HEK293 (cell line): ENCODE data around the gene MARCHF10.

Source experiments
- BCL11A ChIP-seq: fragments of 450-650 bp; formaldehyde crosslinking; IDR thresholded peaks from 2 replicates; pipeline ENCODE4 v1.5.1; 2016; ENCODE audit warnings: low read depth, missing biosample characterization, missing genetic modification characterization
- FEZF1 ChIP-seq: fragments of 450-650 bp; formaldehyde crosslinking; IDR thresholded peaks from 2 replicates; pipeline ENCODE4 v1.5.1; 2016; ENCODE audit warnings: missing biosample characterization, missing genetic modification characterization
- GLI4 ChIP-seq: fragments of 450-650 bp; formaldehyde crosslinking; IDR thresholded peaks from 2 replicates; pipeline ENCODE4 v1.5.1; 2016; ENCODE audit warnings: missing biosample characterization, missing genetic modification characterization
- HOXC10 ChIP-seq: sonication (generic); formaldehyde crosslinking; IDR thresholded peaks from 2 replicates; pipeline ENCODE4 v1.8.1; 2023; ENCODE audit warnings: mild to moderate bottlenecking, missing genetic modification reagents
- OSR2 ChIP-seq: fragments of 450-650 bp; formaldehyde crosslinking; IDR thresholded peaks from 2 replicates; pipeline ENCODE4 v1.5.1; 2016; ENCODE audit warnings: missing biosample characterization, missing genetic modification characterization
- REPIN1 ChIP-seq: fragments of 450-650 bp; formaldehyde crosslinking; IDR thresholded peaks from 2 replicates; pipeline ENCODE4 v1.5.1; 2017; ENCODE audit warnings: missing biosample characterization, missing genetic modification characterization, low read depth
- SALL2 ChIP-seq: fragments of 450-650 bp; formaldehyde crosslinking; IDR thresholded peaks from 2 replicates; pipeline ENCODE4 v1.5.0; 2017; ENCODE audit warnings: missing biosample characterization, mild to moderate bottlenecking, missing genetic modification characterization, borderline replicate concordance
- SETDB1 ChIP-seq: IDR thresholded peaks from one replicate; pipeline ENCODE4 v1.6.1; 2017; ENCODE audit warnings: mild to moderate bottlenecking, low read length, moderate library complexity, mixed read lengths; ENCODE audit not compliant: insufficient read length
- WT1 ChIP-seq: fragments of 450-650 bp; formaldehyde crosslinking; IDR thresholded peaks from 2 replicates; pipeline ENCODE4 v1.5.1; 2016; ENCODE audit warnings: missing biosample characterization, missing genetic modification characterization
- ZIC2 ChIP-seq: fragments of 450-650 bp; formaldehyde crosslinking; IDR thresholded peaks from 2 replicates; pipeline ENCODE4 v1.5.1; 2016; ENCODE audit warnings: missing biosample characterization, missing genetic modification characterization
- ZNF112 ChIP-seq: fragments of 450-650 bp; formaldehyde crosslinking; IDR thresholded peaks from 2 replicates; pipeline ENCODE4 v1.5.0; 2017; ENCODE audit warnings: missing biosample characterization, missing genetic modification characterization
- ZNF184 ChIP-seq: fragments of 450-650 bp; IDR thresholded peaks from 2 replicates; pipeline ENCODE4 v1.5.1; 2018; ENCODE audit warnings: missing biosample characterization, mild to moderate bottlenecking, missing genetic modification characterization
- ZNF292 ChIP-seq: fragments of 450-650 bp; formaldehyde crosslinking; IDR thresholded peaks from 2 replicates; pipeline ENCODE4 v1.5.1; 2016; ENCODE audit warnings: low read depth, missing biosample characterization, missing genetic modification characterization, borderline replicate concordance
- ZNF302 ChIP-seq: fragments of 450-650 bp; formaldehyde crosslinking; IDR thresholded peaks from 2 replicates; pipeline ENCODE4 v1.5.1; 2016; ENCODE audit warnings: missing biosample characterization, missing genetic modification characterization, low read depth
- ZNF394 ChIP-seq: fragments of 450-650 bp; formaldehyde crosslinking; IDR thresholded peaks from 2 replicates; pipeline ENCODE4 v1.5.1; 2016; ENCODE audit warnings: missing biosample characterization, missing genetic modification characterization, mild to moderate bottlenecking, moderate library complexity, borderline replicate concordance
- ZNF404 ChIP-seq: fragments of 450-650 bp; formaldehyde crosslinking; IDR thresholded peaks from 2 replicates; pipeline ENCODE4 v1.5.1; 2017; ENCODE audit warnings: missing biosample characterization, missing genetic modification characterization
- ZNF548 ChIP-seq: fragments of 450-650 bp; formaldehyde crosslinking; IDR thresholded peaks from 2 replicates; pipeline ENCODE4 v1.5.1; 2016; ENCODE audit warnings: missing biosample characterization, missing genetic modification characterization
- ZNF555 ChIP-seq: fragments of 450-650 bp; formaldehyde crosslinking; conservative IDR thresholded peaks from 2 replicates; pipeline ENCODE4 v1.5.1; 2017; ENCODE audit warnings: missing biosample characterization, mild to moderate bottlenecking, missing genetic modification characterization, inconsistent platforms
- ZNF560 ChIP-seq: fragments of 450-650 bp; formaldehyde crosslinking; IDR thresholded peaks from 2 replicates; pipeline ENCODE4 v1.5.1; 2017; ENCODE audit warnings: missing biosample characterization, missing genetic modification characterization, borderline replicate concordance
- ZNF596 ChIP-seq: fragments of 450-650 bp; IDR thresholded peaks from 2 replicates; pipeline ENCODE4 v1.5.0; 2018; ENCODE audit warnings: missing biosample characterization, mild to moderate bottlenecking, missing genetic modification characterization, moderate library complexity
- ZNF600 ChIP-seq: fragments of 450-650 bp; formaldehyde crosslinking; IDR thresholded peaks from 2 replicates; pipeline ENCODE4 v1.5.1; 2016; ENCODE audit warnings: missing biosample characterization, missing genetic modification characterization
- ZNF621 ChIP-seq: fragments of 450-650 bp; formaldehyde crosslinking; IDR thresholded peaks from 2 replicates; pipeline ENCODE4 v1.5.1; 2017; ENCODE audit warnings: missing biosample characterization, missing genetic modification characterization
- ZNF707 ChIP-seq: fragments of 450-650 bp; formaldehyde crosslinking; IDR thresholded peaks from 2 replicates; pipeline ENCODE4 v1.5.1; 2016; ENCODE audit warnings: missing biosample characterization, missing genetic modification characterization
- ZNF747 ChIP-seq: fragments of 450-650 bp; formaldehyde crosslinking; IDR thresholded peaks from 2 replicates; pipeline ENCODE4 v1.5.1; 2016; ENCODE audit warnings: missing biosample characterization, missing genetic modification characterization
- ZNF791 ChIP-seq: fragments of 450-650 bp; formaldehyde crosslinking; IDR thresholded peaks from 2 replicates; pipeline ENCODE4 v1.5.1; 2016; ENCODE audit warnings: missing biosample characterization, missing genetic modification characterization
- ZSCAN23 ChIP-seq: fragments of 450-650 bp; formaldehyde crosslinking; IDR thresholded peaks from 2 replicates; pipeline ENCODE4 v1.5.1; 2016; ENCODE audit warnings: missing biosample characterization, missing genetic modification characterization
- TF ChIP-seq, protein P1 (sequence below): fragments of 450-650 bp; formaldehyde crosslinking; IDR thresholded peaks from 2 replicates; pipeline ENCODE4 v1.5.1; 2017; ENCODE audit warnings: missing biosample characterization, missing genetic modification characterization
- TF ChIP-seq, protein P2 (sequence below): fragments of 450-650 bp; formaldehyde crosslinking; IDR thresholded peaks from 2 replicates; pipeline ENCODE4 v1.5.1; 2017; ENCODE audit warnings: missing biosample characterization, missing genetic modification characterization
- TF ChIP-seq, protein P3 (sequence below): fragments of 450-650 bp; formaldehyde crosslinking; IDR thresholded peaks from 2 replicates; pipeline ENCODE4 v1.5.1; 2017; ENCODE audit warnings: missing biosample characterization, missing genetic modification characterization
- TF ChIP-seq, protein P4 (sequence below): fragments of 450-650 bp; formaldehyde crosslinking; IDR thresholded peaks from 2 replicates; pipeline ENCODE4 v1.5.1; 2016; ENCODE audit warnings: missing biosample characterization, missing genetic modification characterization
- TF ChIP-seq, protein P5 (sequence below): fragments of 450-650 bp; formaldehyde crosslinking; IDR thresholded peaks from 2 replicates; pipeline ENCODE4 v1.5.1; 2016; ENCODE audit warnings: missing biosample characterization, missing genetic modification characterization
- TF ChIP-seq, protein P6 (sequence below): fragments of 450-650 bp; formaldehyde crosslinking; IDR thresholded peaks from 2 replicates; pipeline ENCODE4 v1.5.1; 2016; ENCODE audit warnings: missing biosample characterization, missing genetic modification characterization

MARCHF10 gene

DNA sequence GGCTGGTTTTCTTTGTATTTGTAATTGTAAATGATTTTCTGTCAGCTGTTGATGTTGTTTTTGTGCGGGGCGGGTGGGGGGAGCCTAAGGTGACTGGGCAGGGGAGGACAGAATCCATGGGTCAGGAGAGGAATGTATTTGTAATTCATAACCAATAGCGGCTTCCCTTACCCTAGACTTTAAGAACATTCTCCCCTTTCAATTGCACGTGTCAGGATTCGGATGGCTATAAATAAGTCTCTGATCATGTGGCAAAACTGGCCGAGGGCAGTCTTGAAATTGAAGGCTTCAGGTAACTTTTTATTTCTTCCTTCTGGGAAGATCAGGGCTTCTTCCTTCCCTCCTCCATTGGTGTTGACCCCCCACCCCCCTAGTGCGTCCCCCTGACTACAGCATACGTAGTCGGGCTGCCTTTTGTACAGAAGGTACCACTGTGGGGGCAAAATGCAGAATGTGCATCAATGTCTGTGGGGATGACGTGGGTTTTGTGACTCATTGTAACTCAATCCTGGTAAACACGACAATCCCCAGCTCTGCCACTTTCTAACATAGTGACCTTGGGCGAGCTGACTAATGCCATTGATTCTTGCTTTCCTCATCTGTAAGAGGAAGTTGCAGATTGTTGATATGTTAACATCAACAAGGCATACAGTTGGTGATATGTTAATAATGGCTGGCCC lies 16.2 kb downstream of the MARCHF10 start (continued):
- TF ChIP-seq, protein P1, sequence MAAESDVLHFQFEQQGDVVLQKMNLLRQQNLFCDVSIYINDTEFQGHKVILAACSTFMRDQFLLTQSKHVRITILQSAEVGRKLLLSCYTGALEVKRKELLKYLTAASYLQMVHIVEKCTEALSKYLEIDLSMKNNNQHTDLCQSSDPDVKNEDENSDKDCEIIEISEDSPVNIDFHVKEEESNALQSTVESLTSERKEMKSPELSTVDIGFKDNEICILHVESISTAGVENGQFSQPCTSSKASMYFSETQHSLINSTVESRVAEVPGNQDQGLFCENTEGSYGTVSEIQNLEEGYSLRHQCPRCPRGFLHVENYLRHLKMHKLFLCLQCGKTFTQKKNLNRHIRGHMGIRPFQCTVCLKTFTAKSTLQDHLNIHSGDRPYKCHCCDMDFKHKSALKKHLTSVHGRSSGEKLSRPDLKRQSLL (tag by site-specific recombination), result no peak
- TF ChIP-seq, protein P2, sequence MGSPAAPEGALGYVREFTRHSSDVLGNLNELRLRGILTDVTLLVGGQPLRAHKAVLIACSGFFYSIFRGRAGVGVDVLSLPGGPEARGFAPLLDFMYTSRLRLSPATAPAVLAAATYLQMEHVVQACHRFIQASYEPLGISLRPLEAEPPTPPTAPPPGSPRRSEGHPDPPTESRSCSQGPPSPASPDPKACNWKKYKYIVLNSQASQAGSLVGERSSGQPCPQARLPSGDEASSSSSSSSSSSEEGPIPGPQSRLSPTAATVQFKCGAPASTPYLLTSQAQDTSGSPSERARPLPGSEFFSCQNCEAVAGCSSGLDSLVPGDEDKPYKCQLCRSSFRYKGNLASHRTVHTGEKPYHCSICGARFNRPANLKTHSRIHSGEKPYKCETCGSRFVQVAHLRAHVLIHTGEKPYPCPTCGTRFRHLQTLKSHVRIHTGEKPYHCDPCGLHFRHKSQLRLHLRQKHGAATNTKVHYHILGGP (tag by site-specific recombination), result no peak
- TF ChIP-seq HOXC10 (CRISPR knock-in tag) (no peak), REPIN1 (tag by site-specific recombination) (no peak), ZNF292 (tag by site-specific recombination) (no peak), OSR2 (tag by site-specific recombination) (no peak), ZNF600 (peak; percentile 67), ZIC2 (no peak), ZNF621 (no peak), ZNF548 (tag by site-specific recombination) (no peak), ZNF707 (tag by site-specific recombination) (no peak), SALL2 (tag by site-specific recombination) (no peak), ZNF747 (no peak), ZNF184 (peak; percentile 96), GLI4 (tag by site-specific recombination) (no peak), BCL11A (tag by site-specific recombination) (no peak), ZNF404 (tag by site-specific recombination) (no peak), ZNF302 (no peak), ZNF791 (tag by site-specific recombination) (no peak), SETDB1 (no peak), WT1 (tag by site-specific recombination) (no peak), ZNF112 (tag by site-specific recombination) (no peak), ZNF560 (tag by site-specific recombination) (no peak), ZNF555 (no peak), ZNF394 (tag by site-specific recombination) (0 out of 2 replicates have a peak, but pooled peaks have one; percentile 12), ZSCAN23 (tag by site-specific recombination) (no peak), ZNF596 (no peak), FEZF1 (peak; percentile 85)
- TF ChIP-seq, protein P3, sequence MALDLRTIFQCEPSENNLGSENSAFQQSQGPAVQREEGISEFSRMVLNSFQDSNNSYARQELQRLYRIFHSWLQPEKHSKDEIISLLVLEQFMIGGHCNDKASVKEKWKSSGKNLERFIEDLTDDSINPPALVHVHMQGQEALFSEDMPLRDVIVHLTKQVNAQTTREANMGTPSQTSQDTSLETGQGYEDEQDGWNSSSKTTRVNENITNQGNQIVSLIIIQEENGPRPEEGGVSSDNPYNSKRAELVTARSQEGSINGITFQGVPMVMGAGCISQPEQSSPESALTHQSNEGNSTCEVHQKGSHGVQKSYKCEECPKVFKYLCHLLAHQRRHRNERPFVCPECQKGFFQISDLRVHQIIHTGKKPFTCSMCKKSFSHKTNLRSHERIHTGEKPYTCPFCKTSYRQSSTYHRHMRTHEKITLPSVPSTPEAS, result no peak
- TF ChIP-seq, protein P4, sequence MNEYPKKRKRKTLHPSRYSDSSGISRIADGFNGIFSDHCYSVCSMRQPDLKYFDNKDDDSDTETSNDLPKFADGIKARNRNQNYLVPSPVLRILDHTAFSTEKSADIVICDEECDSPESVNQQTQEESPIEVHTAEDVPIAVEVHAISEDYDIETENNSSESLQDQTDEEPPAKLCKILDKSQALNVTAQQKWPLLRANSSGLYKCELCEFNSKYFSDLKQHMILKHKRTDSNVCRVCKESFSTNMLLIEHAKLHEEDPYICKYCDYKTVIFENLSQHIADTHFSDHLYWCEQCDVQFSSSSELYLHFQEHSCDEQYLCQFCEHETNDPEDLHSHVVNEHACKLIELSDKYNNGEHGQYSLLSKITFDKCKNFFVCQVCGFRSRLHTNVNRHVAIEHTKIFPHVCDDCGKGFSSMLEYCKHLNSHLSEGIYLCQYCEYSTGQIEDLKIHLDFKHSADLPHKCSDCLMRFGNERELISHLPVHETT, result peak; percentile 83
- TF ChIP-seq, protein P5, sequence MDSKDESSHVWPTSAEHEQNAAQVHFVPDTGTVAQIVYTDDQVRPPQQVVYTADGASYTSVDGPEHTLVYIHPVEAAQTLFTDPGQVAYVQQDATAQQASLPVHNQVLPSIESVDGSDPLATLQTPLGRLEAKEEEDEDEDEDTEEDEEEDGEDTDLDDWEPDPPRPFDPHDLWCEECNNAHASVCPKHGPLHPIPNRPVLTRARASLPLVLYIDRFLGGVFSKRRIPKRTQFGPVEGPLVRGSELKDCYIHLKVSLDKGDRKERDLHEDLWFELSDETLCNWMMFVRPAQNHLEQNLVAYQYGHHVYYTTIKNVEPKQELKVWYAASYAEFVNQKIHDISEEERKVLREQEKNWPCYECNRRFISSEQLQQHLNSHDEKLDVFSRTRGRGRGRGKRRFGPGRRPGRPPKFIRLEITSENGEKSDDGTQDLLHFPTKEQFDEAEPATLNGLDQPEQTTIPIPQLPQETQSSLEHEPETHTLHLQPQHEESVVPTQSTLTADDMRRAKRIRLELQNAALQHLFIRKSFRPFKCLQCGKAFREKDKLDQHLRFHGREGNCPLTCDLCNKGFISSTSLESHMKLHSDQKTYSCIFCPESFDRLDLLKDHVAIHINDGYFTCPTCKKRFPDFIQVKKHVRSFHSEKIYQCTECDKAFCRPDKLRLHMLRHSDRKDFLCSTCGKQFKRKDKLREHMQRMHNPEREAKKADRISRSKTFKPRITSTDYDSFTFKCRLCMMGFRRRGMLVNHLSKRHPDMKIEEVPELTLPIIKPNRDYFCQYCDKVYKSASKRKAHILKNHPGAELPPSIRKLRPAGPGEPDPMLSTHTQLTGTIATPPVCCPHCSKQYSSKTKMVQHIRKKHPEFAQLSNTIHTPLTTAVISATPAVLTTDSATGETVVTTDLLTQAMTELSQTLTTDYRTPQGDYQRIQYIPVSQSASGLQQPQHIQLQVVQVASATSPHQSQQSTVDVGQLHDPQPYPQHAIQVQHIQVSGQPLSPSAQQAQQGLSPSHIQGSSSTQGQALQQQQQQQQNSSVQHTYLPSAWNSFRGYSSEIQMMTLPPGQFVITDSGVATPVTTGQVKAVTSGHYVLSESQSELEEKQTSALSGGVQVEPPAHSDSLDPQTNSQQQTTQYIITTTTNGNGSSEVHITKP, result peak; percentile 86
- TF ChIP-seq, protein P6, sequence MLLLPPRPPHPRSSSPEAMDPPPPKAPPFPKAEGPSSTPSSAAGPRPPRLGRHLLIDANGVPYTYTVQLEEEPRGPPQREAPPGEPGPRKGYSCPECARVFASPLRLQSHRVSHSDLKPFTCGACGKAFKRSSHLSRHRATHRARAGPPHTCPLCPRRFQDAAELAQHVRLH, result no peak
